22Rv1 (cell line): ENCODE data around the gene OXT.
A peak's percentile ranks its signal among the peaks of the same experiment; 100 is the strongest.
"Not testable (repeated sequence)": the region's sequence is repeated elsewhere in the genome, so short reads cannot be mapped to it uniquely, and the experiment has no call there.

Experiments
- H3K27ac ChIP-seq: fragments of 450-650 bp; 2 replicates; pipeline ENCODE4 v1.5.1; 2017
- CTCF ChIP-seq: fragments of 450-650 bp; IDR thresholded peaks from 2 replicates; pipeline ENCODE4 v1.5.1; 2017; ENCODE audit warnings: mild to moderate bottlenecking
- ZFX ChIP-seq: fragments of 450-650 bp; IDR thresholded peaks from 2 replicates; pipeline ENCODE4 v1.6.1; 2017; ENCODE audit warnings: antibody characterized with exemption, borderline replicate concordance

Gene OXT

GRCh38 chr20:3067139-3068014 lies 4.0 kb upstream of the OXT start:
- no peak overlapping the region for H3K27ac ChIP-seq
- TF ChIP-seq ZFX: no peak
- no peak for TF ChIP-seq CTCF

- no peak for TF ChIP-seq CTCF
- TF ChIP-seq ZFX: no peak
- H3K27ac ChIP-seq: no peak overlapping the region
These were observed 3.3 kb upstream of the OXT start for GRCh38 chr20:3068075-3068474.

- TF ChIP-seq ZFX: no peak
- TF ChIP-seq CTCF: peak; percentile 42; the same call in 1 of the 2 replicates
These were observed 2.2 kb upstream of the OXT start for GRCh38 chr20:3068986-3069900.

GRCh38 chr20:3070725-3071124 lies 695 bp upstream of the OXT start:
- H3K27ac ChIP-seq: no peak overlapping the region
- TF ChIP-seq CTCF: no peak
- no peak for TF ChIP-seq ZFX

More at GRCh38 chr20:3068986-3069900, 2.2 kb upstream of the OXT start:
- no peak overlapping the region for H3K27ac ChIP-seq

GRCh38 chr20:3071266-3071609 lies 182 bp upstream of the OXT start:
- no peak for TF ChIP-seq CTCF
- no peak for TF ChIP-seq ZFX
- H3K27ac ChIP-seq: no peak overlapping the region

- no peak for TF ChIP-seq CTCF
- no peak overlapping the region for H3K27ac ChIP-seq
These were observed 1.3 kb downstream of the OXT start for GRCh38 chr20:3072530-3073250.

- H3K27ac ChIP-seq: not testable (repeated sequence)
These were observed 1.8 kb downstream of the OXT start for GRCh38 chr20:3073251-3073643.
